ENCODE data around the gene PKLR. TPM values are rescaled to one million over a fixed set of nuclear protein-coding genes. Genes with fewer than 3 reads are reported as not detected.

Gene PKLR
- total RNA-seq, 1 donor from 2014 or later = not detected

- H3K36me3 ChIP-seq = peaks cover 61% of the 10 kb centered on the region
- no peaks in the 10 kb centered on the region for H3K9me3 ChIP-seq (replicated peaks)
- intact Hi-C loops (cut with micrococcal nuclease) = no loop called here
- no peak for DNase-seq
- peaks cover 30% of the 10 kb centered on the region for H3K4me1 ChIP-seq
- H3K4me3 ChIP-seq = peak overlapping the region; percentile 92
- no peaks in the 10 kb centered on the region for H3K27me3 ChIP-seq (ENCODE audit: low read depth)
- no peak for TF ChIP-seq CTCF (IDR thresholded peaks at IDR 0.05; ENCODE audit: borderline replicate concordance)
- H3K27ac ChIP-seq (replicated peaks) = peak overlapping the region; percentile 91
Observed at GRCh38 chr1:155261493-155261851, 39.8 kb downstream of the PKLR start.

- Histone ChIP-seq H3K36me3 (peaks cover 50% of the 10 kb centered on the region), H3K4me1 (peaks cover 40% of the 10 kb centered on the region), H3K9me3 (replicated peaks) (no peaks in the 10 kb centered on the region), H3K27me3 (ENCODE audit: low read depth) (no peaks in the 10 kb centered on the region), H3K27ac (replicated peaks) (no peak overlapping the region), H3K4me3 (no peak overlapping the region)
- no peak for TF ChIP-seq CTCF (IDR thresholded peaks at IDR 0.05; ENCODE audit: borderline replicate concordance)
- intact Hi-C loops (cut with micrococcal nuclease) = no loop called here
- DNase-seq = no peak
Observed at GRCh38 chr1:155260276-155260675, 41.0 kb downstream of the PKLR start.

DNA sequence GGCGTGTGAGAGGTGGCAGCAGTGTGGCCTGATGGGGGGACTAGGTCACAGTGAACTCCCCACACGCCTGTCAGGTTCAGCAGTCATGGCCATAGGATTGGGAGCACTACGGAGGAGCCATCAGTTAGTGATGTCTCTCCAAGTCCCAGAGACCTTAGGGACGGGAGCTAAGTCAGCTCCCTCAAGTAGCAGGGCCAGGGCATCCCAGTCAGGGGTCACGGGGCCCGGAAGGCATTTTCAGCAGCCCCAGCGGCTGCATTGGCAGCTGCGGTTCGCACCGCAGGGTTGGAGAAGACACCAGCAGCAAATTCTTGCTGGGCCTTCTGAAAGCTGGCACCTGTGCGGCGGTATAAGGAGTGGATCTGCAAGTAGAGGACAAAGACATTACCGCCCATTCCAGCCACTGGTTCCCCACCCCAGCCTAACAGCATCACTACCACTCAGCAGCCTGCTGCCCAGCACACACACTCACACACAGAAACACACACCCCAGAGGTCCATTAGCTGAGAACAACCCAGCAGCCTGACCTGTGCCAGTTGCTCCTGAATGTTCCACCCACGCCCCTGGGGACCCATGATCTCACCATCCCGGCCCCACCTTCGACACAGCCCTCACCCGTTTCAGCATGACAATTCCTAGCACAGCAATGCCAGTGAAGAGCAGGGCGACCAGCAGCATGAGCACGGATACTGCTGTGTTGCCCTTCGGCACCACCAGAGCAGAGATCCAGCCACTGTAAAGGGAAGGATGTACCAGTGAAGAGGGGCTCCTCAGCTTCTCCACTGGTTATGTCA is 45.0 kb downstream of the PKLR start:
- H3K9me3 ChIP-seq (replicated peaks) = no peaks in the 10 kb centered on the region
- peak overlapping the region; percentile 93 for H3K27ac ChIP-seq (replicated peaks)
- no peak for DNase-seq
- peaks cover 25% of the 10 kb centered on the region for H3K36me3 ChIP-seq
- peak overlapping the region; percentile 86 for H3K4me3 ChIP-seq
- H3K4me1 ChIP-seq = peaks cover 49% of the 10 kb centered on the region
- TF ChIP-seq CTCF (IDR thresholded peaks at IDR 0.05; ENCODE audit: borderline replicate concordance) = no peak
- no peaks in the 10 kb centered on the region for H3K27me3 ChIP-seq (ENCODE audit: low read depth)
- intact Hi-C loops (cut with micrococcal nuclease) = no loop called here

- peak; percentile 89 for DNase-seq
- Histone ChIP-seq H3K36me3 (peaks cover 25% of the 10 kb centered on the region), H3K4me3 (peak within 1 kb of the TSS; percentile 86), H3K27ac (replicated peaks) (peak within 1 kb of the TSS; percentile 93), H3K9me3 (replicated peaks) (no peaks in the 10 kb centered on the region), H3K27me3 (ENCODE audit: low read depth) (no peaks in the 10 kb centered on the region), H3K4me1 (peaks cover 50% of the 10 kb centered on the region)
- intact Hi-C loops (cut with micrococcal nuclease) = no loop called here
- TF ChIP-seq CTCF (IDR thresholded peaks at IDR 0.05; ENCODE audit: borderline replicate concordance) = peak; percentile 23
Observed at GRCh38 chr1:155255243-155256007, 45.8 kb downstream of the PKLR start, which contains the start of gene ENTREP3. Gene ENTREP3, minus strand, starts transcription at chr1:155255483. Its CDS starts 606 bp downstream, at chr1:155254877.

- Histone ChIP-seq H3K9me3 (replicated peaks) (no peaks in the 10 kb centered on the region), H3K36me3 (peaks cover 18% of the 10 kb centered on the region), H3K27me3 (ENCODE audit: low read depth) (no peaks in the 10 kb centered on the region), H3K4me1 (peaks cover 50% of the 10 kb centered on the region), H3K27ac (replicated peaks) (peak overlapping the region; percentile 93), H3K4me3 (peak overlapping the region; percentile 86)
- TF ChIP-seq CTCF (IDR thresholded peaks at IDR 0.05; ENCODE audit: borderline replicate concordance) = no peak
- intact Hi-C loops (cut with micrococcal nuclease) = no loop called here
- no peak for DNase-seq
Observed at GRCh38 chr1:155254714-155255242, 46.5 kb downstream of the PKLR start.
